Body of pancreas (tissue), 4 donors: ENCODE data around the gene POLA2. TPM values are rescaled to one million over a fixed set of nuclear protein-coding genes. Genes with fewer than 3 reads are reported as not detected.

Experiments
- ATAC-seq: fragments of 150-250 bp; one replicate; pipeline ENCODE4 v1.9.1; 2016
- DNase-seq, 4 donors: peaks; one replicate each; pipeline ENCODE4 v3.0.0-alpha.2; 2019
- H3K27ac ChIP-seq, 4 donors: fragments of 200-600 bp; sonication (generic); 1 replicate in 3 of 4; 2 replicates in 1 of 4; pipeline versions ENCODE4 v1.5.1 to v1.6.1; 2016 to 2019; ENCODE audit warnings: mild to moderate bottlenecking in 1 of 4, mixed read lengths in 1 of 4, moderate library complexity in 1 of 4
- H3K27me3 ChIP-seq, 2 donors: fragments of 200-600 bp; sonication (generic); one replicate each; pipeline ENCODE4 v1.6.0; 2016; ENCODE audit warnings: mild to moderate bottlenecking in 1 of 2
- H3K36me3 ChIP-seq, 2 donors: fragments of 200-600 bp; sonication (generic); replicated peaks in 1 of 2; 2 replicates each; pipeline ENCODE4 v1.5.1; 2016; ENCODE audit warnings: low read depth in 2 of 2; ENCODE audit not compliant: insufficient read depth in 1 of 2
- H3K4me1 ChIP-seq: fragments of 200-600 bp; sonication (generic); one replicate; pipeline ENCODE4 v1.6.0; 2016
- H3K4me3 ChIP-seq, 2 donors: fragments of 200-600 bp; sonication (generic); 1 replicate in 1 of 2; 2 replicates in 1 of 2; pipeline ENCODE4 v1.5.1; 2016 to 2019
- H3K9me3 ChIP-seq, 3 donors: fragments of 200-600 bp; sonication (generic); 1 replicate in 2 of 3; 2 replicates in 1 of 3; pipeline ENCODE4 v1.5.1; 2016
- POLR2A ChIP-seq, 3 donors: fragments of 450-650 bp; IDR thresholded peaks; one replicate each; pipeline ENCODE4 v1.6.1; 2016; ENCODE audit warnings: antibody characterized with exemption in 3 of 3, mild to moderate bottlenecking in 2 of 3
- WGBS, 2 donors: methylation state at CpG; one replicate each; pipeline ENCODE4 v1.1.5; 2017; 5-methylcytosine and 5-hydroxymethylcytosine counted together
- intact Hi-C: fragments of 100-400 bp; cut with DNase I; formaldehyde crosslinking; loops from one replicate; pipeline ENCODE4 v1.15.1; 2023
- total RNA-seq, 2 donors: library from RNA; depleted of rRNA; stranded (reverse); fragments of >200 nt; gene quantifications; one replicate each; pipeline ENCODE4 v1.1.0, GENCODE V29; 2016
- TF ChIP-seq, protein P1 (sequence below), 7 experiments: fragments of 450-650 bp in 4 of 7; fragments of 200-600 bp in 3 of 7; sonication (generic) in 3 of 7; IDR thresholded peaks; one replicate each; pipeline ENCODE4 v1.5.1; 2016 to 2019; ENCODE audit warnings: antibody characterized with exemption in 7 of 7

Gene POLA2
- total RNA-seq, 2 donors from 2014 or later: 7.3 to 19.1 TPM

DNA sequence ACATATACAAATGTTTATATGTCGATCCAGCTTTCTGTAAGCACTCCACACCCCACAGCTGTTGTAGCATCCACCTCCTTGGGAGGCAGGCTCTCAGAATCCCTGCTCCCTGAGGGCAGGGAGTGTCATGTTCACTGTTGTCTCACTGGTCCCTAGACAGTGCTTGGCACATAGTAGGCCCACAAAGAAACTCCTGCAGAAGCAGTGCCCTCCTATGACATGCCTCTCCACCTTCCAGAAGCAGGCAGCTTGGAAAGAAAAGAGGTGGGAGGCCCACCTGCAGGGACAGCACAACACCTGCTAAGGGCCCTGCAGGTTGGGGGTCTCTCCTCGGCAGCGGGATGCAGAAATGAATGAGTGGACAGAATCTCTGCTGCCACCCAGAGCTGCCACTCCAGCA is 41.8 kb downstream of the POLA2 start:
- Histone ChIP-seq H3K27ac (no peak overlapping the region), H3K36me3 (no peaks in the 10 kb centered on the region), H3K4me3 (no peak overlapping the region), H3K27me3 (no peaks in the 10 kb centered on the region), H3K9me3 (no peaks in the 10 kb centered on the region), H3K4me1 (peaks cover 26% of the 10 kb centered on the region)
- 89 to 100% methylated on average over 2 to 3 of the region's 3 CpGs for WGBS, 2 donors
- intact Hi-C loops: no loop called here
- ATAC-seq: no peak
- no peak for DNase-seq
- TF ChIP-seq, protein P1, sequence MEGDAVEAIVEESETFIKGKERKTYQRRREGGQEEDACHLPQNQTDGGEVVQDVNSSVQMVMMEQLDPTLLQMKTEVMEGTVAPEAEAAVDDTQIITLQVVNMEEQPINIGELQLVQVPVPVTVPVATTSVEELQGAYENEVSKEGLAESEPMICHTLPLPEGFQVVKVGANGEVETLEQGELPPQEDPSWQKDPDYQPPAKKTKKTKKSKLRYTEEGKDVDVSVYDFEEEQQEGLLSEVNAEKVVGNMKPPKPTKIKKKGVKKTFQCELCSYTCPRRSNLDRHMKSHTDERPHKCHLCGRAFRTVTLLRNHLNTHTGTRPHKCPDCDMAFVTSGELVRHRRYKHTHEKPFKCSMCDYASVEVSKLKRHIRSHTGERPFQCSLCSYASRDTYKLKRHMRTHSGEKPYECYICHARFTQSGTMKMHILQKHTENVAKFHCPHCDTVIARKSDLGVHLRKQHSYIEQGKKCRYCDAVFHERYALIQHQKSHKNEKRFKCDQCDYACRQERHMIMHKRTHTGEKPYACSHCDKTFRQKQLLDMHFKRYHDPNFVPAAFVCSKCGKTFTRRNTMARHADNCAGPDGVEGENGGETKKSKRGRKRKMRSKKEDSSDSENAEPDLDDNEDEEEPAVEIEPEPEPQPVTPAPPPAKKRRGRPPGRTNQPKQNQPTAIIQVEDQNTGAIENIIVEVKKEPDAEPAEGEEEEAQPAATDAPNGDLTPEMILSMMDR (IDR thresholded peaks at IDR 0.05): no peak
- no peak for TF ChIP-seq POLR2A (IDR thresholded peaks at IDR 0.05)

DNA sequence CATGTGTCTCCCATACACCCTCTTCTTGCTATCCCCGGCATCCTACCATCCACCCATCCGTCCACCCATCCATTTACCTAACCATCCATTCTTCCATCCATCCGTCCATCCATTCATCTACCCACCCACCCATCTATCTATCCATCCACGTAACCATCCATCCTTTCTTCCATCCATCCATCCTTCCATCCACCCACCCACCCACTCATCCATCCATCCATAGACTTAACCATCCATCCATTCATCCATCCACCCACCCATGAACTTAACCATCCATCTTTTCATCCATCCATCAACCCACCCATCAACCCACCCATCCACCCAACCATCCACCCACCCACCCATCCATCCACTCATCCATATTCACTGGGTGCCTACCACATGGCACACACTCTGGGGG is 42.3 kb downstream of the POLA2 start:
- no peaks in the 10 kb centered on the region for H3K36me3 ChIP-seq
- H3K27ac ChIP-seq: no peak overlapping the region
- H3K4me1 ChIP-seq: peaks cover 32% of the 10 kb centered on the region
- H3K9me3 ChIP-seq: no peaks in the 10 kb centered on the region
- 95 to 96% methylated on average over 4 of the region's 4 CpGs for WGBS, 2 donors
- no peak overlapping the region for H3K4me3 ChIP-seq
- ATAC-seq (no peak), DNase-seq (no peak)
- intact Hi-C loops: no loop called here
- no peak for TF ChIP-seq POLR2A (IDR thresholded peaks at IDR 0.05)
- TF ChIP-seq, protein P1 (IDR thresholded peaks at IDR 0.05): no peak
- H3K27me3 ChIP-seq: no peaks in the 10 kb centered on the region

DNA sequence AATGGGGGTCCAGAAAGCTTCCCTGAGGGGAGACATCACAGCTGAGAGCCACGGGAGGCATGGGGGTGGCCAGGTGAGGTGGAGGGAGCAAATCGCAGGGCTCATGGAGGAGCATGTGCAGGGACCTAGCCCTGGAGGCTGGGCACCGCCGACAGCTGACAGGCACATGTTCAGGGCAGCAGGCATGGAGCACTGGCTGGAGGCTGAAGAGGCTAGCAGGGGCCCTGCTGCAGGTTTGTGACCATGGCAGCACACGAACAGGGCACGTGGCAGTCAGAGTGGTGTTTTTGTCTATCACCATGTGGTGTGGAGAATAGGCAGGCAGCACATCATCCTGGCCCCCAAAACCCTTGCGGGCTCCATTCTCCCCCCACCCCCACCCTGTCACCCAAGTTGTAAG is 42.9 kb downstream of the POLA2 start:
- H3K4me3 ChIP-seq: no peak overlapping the region
- H3K36me3 ChIP-seq: no peaks in the 10 kb centered on the region
- intact Hi-C loops: no loop called here
- DNase-seq (no peak), ATAC-seq (no peak)
- H3K4me1 ChIP-seq: peaks cover 32% of the 10 kb centered on the region
- no peaks in the 10 kb centered on the region for H3K9me3 ChIP-seq
- H3K27ac ChIP-seq: peak overlapping the region in 2 of 4 donors; percentile 28 to 86
- TF ChIP-seq, protein P1 (IDR thresholded peaks at IDR 0.05): no peak
- H3K27me3 ChIP-seq: no peaks in the 10 kb centered on the region
- 84 to 88% methylated on average over 7 of the region's 7 CpGs for WGBS, 2 donors

DNA sequence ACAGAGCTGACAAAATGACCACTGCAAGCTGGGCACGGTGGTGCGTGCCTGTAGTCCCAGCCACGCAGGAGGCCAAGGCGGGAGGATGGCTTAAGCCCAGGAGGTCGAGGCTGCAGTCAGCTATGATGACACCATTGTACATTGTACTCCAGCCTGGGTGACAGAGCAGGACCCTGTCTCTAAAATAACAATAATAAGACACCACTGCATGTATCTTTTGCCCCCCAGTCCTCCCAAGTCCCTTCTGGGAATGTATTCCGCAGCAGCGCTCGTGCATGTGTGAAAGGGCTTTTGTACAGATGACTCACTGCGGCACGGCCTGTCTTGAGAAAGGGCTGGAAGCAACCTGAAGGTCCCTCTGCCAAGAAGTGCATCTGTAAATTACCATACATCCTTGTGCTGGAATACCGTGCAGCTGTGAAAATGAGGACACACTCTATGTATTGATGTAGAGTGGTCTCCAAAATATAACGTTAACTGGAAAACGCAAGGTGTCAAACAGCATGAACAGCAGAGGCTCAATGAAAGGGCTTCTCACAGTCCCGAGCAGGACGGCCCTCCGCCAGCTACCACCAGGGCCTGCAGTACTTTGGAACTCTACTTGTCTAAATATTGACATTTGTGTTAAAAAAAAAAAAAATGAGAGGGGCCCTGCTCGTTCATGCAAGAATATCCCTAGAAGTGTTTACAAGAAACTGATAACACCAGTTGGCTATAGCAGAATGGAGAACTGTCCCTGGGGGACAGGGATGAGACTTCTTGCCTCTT is 43.9 kb downstream of the POLA2 start:
- Histone ChIP-seq H3K36me3 (no peaks in the 10 kb centered on the region), H3K9me3 (no peaks in the 10 kb centered on the region), H3K27me3 (no peaks in the 10 kb centered on the region), H3K4me3 (no peak overlapping the region), H3K4me1 (peaks cover 32% of the 10 kb centered on the region), H3K27ac (peak overlapping the region; percentile 28 to 86 (median 66))
- TF ChIP-seq POLR2A (IDR thresholded peaks at IDR 0.05): no peak
- TF ChIP-seq, protein P1 (IDR thresholded peaks at IDR 0.05): peak in 4 of 7 experiments; percentile 22 to 35 (median 26)
- 44 to 50% methylated on average over 13 to 17 of the region's 17 CpGs for WGBS, 2 donors
- intact Hi-C loops: no loop called here
- ATAC-seq: peak; percentile 72
- DNase-seq: peak; percentile 53 to 84 (median 74)
